HG03060 (cell line): ENCODE results near the gene KRTCAP2.
A peak's percentile ranks its signal among the peaks of the same experiment; 100 is the strongest.

Source experiments
- ATAC-seq: cut with Tn5 transposase; IDR thresholded peaks from one replicate; pipeline ENCODE4 v1.9.1; 2021; ENCODE audit warnings: low read depth, moderate number of reproducible peaks; ENCODE audit not compliant: unreplicated experiment

KRTCAP2 gene

GRCh38 chr1:155184835-155185782 is 12.0 kb upstream of the KRTCAP2 start:
- peak; percentile 79 for ATAC-seq

- ATAC-seq = no peak
These were observed 11.3 kb upstream of the KRTCAP2 start for GRCh38 chr1:155184351-155184811.

GRCh38 chr1:155183775-155184221 is 10.7 kb upstream of the KRTCAP2 start:
- no peak for ATAC-seq

- ATAC-seq = no peak
These were observed 9.0 kb upstream of the KRTCAP2 start for GRCh38 chr1:155182052-155182550.

- no peak for ATAC-seq
These were observed 8.4 kb upstream of the KRTCAP2 start for GRCh38 chr1:155181371-155182051.

GRCh38 chr1:155179112-155180031 is 6.3 kb upstream of the KRTCAP2 start:
- no peak for ATAC-seq

- ATAC-seq = no peak
These were observed 5.5 kb upstream of the KRTCAP2 start for GRCh38 chr1:155178441-155179111.

- ATAC-seq = no peak
These were observed 4.8 kb upstream of the KRTCAP2 start for GRCh38 chr1:155177918-155178281.

- no peak for ATAC-seq
These were observed 4.3 kb upstream of the KRTCAP2 start for GRCh38 chr1:155177192-155177917.

- ATAC-seq = no peak
These were observed 3.5 kb upstream of the KRTCAP2 start for GRCh38 chr1:155176544-155177071.

- ATAC-seq = no peak
These were observed 2.8 kb upstream of the KRTCAP2 start for GRCh38 chr1:155175927-155176371.

- ATAC-seq = no peak
These were observed 2.3 kb upstream of the KRTCAP2 start for GRCh38 chr1:155175281-155175926.

- no peak for ATAC-seq
These were observed 1.5 kb upstream of the KRTCAP2 start for GRCh38 chr1:155174324-155175280.

GRCh38 chr1:155173478-155174323 is 597 bp upstream of the KRTCAP2 start, which contains the start of gene TRIM46:
Gene TRIM46, plus strand, starts transcription at chr1:155173849. Its CDS starts 118 bp downstream, at chr1:155173967.
- ATAC-seq = no peak

- ATAC-seq = peak; percentile 7
These were observed 1.0 kb downstream of the KRTCAP2 start for GRCh38 chr1:155171836-155172731.
